Neural cell (in vitro differentiated cells): ENCODE data around the gene SH3D19.

Source experiments
- EP300 ChIP-seq: fragments of 450-650 bp; conservative IDR thresholded peaks from 2 replicates; pipeline ENCODE4 v1.6.1; 2014; ENCODE audit warnings: antibody characterized with exemption, mild to moderate bottlenecking, moderate library complexity; ENCODE audit not compliant: poor library complexity, severe bottlenecking
- EZH2 ChIP-seq: fragments of 200-600, 300-800 bp; shearing (Covaris generic), sonication (generic); IDR thresholded peaks from 2 replicates; pipeline ENCODE4 v1.6.1; 2014; ENCODE audit warnings: antibody characterized with exemption, low read length, borderline replicate concordance, mild to moderate bottlenecking; ENCODE audit not compliant: insufficient read depth, poor library complexity, severe bottlenecking
- POLR2AphosphoS5 ChIP-seq: IDR thresholded peaks from 2 replicates; pipeline ENCODE4 v1.6.1; 2012
- RAD21 ChIP-seq: fragments of 450-650 bp; conservative IDR thresholded peaks from 2 replicates; pipeline ENCODE4 v1.6.1; 2014; ENCODE audit warnings: antibody characterized with exemption, mild to moderate bottlenecking, moderate library complexity
- SMC3 ChIP-seq: fragments of 450-650 bp; conservative IDR thresholded peaks from 2 replicates; pipeline ENCODE4 v1.6.1; 2014; ENCODE audit warnings: antibody characterized with exemption, mild to moderate bottlenecking, moderate library complexity; ENCODE audit not compliant: poor library complexity
- TAF1 ChIP-seq: IDR thresholded peaks from 2 replicates; pipeline ENCODE4 v1.6.1; 2012; ENCODE audit warnings: low read depth
- TF ChIP-seq, protein P1 (sequence below): fragments of 450-650 bp; IDR thresholded peaks from 2 replicates; pipeline ENCODE4 v1.5.1; 2014; ENCODE audit warnings: antibody characterized with exemption, mild to moderate bottlenecking, moderate library complexity; ENCODE audit not compliant: poor library complexity, severe bottlenecking
- TF ChIP-seq, protein P2 (sequence below): IDR thresholded peaks from 2 replicates; pipeline ENCODE4 v1.6.1; 2012; ENCODE audit warnings: borderline replicate concordance

DNA sequence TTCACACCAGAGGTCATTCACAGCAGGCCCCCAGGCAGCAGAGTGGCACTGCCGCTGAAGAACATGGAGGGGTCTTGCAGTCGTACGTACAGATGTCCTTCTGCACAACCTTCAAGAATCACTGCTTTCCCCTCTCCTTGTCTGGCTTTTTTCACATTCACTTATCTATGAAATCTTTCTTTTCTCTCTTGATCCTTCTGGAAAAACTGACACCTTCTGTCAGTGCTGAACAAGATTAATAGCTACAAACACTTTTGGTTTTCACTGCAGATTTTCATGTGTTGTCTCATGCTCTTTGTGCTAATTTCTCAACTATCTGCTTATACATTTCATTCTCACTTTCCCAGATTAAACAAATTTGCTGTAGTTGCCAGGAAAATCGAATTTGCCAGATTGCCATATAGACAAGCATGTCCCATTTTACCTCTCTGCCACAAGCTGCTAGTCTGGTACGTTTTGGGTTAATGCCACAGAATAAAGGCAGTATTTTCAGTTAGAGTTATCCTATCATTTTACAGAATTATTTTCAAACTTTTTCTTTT, 142.9 kb downstream of the SH3D19 start:
- TF ChIP-seq, protein P1, sequence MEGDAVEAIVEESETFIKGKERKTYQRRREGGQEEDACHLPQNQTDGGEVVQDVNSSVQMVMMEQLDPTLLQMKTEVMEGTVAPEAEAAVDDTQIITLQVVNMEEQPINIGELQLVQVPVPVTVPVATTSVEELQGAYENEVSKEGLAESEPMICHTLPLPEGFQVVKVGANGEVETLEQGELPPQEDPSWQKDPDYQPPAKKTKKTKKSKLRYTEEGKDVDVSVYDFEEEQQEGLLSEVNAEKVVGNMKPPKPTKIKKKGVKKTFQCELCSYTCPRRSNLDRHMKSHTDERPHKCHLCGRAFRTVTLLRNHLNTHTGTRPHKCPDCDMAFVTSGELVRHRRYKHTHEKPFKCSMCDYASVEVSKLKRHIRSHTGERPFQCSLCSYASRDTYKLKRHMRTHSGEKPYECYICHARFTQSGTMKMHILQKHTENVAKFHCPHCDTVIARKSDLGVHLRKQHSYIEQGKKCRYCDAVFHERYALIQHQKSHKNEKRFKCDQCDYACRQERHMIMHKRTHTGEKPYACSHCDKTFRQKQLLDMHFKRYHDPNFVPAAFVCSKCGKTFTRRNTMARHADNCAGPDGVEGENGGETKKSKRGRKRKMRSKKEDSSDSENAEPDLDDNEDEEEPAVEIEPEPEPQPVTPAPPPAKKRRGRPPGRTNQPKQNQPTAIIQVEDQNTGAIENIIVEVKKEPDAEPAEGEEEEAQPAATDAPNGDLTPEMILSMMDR = no peak
- TF ChIP-seq SMC3 (no peak), EZH2 (no peak), TAF1 (no peak), RAD21 (no peak), EP300 (no peak), POLR2AphosphoS5 (no peak)
- TF ChIP-seq, protein P2, sequence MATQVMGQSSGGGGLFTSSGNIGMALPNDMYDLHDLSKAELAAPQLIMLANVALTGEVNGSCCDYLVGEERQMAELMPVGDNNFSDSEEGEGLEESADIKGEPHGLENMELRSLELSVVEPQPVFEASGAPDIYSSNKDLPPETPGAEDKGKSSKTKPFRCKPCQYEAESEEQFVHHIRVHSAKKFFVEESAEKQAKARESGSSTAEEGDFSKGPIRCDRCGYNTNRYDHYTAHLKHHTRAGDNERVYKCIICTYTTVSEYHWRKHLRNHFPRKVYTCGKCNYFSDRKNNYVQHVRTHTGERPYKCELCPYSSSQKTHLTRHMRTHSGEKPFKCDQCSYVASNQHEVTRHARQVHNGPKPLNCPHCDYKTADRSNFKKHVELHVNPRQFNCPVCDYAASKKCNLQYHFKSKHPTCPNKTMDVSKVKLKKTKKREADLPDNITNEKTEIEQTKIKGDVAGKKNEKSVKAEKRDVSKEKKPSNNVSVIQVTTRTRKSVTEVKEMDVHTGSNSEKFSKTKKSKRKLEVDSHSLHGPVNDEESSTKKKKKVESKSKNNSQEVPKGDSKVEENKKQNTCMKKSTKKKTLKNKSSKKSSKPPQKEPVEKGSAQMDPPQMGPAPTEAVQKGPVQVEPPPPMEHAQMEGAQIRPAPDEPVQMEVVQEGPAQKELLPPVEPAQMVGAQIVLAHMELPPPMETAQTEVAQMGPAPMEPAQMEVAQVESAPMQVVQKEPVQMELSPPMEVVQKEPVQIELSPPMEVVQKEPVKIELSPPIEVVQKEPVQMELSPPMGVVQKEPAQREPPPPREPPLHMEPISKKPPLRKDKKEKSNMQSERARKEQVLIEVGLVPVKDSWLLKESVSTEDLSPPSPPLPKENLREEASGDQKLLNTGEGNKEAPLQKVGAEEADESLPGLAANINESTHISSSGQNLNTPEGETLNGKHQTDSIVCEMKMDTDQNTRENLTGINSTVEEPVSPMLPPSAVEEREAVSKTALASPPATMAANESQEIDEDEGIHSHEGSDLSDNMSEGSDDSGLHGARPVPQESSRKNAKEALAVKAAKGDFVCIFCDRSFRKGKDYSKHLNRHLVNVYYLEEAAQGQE = no peak
